Measurements from ENCODE around the gene ARID5B.
A peak's percentile ranks its signal among the peaks of the same experiment; 100 is the strongest.

ARID5B gene

GRCh38 chr10:61936770-61937169 lies 35.3 kb downstream of the ARID5B start:
- TF ChIP-seq CTCF (conservative IDR thresholded peaks at IDR 0.05; ENCODE audit: low read length), result no peak
- no peak overlapping the region for H3K4me3 ChIP-seq (ENCODE audit: low read length)

GRCh38 chr10:61937631-61938351 lies 36.3 kb downstream of the ARID5B start:
- H3K4me3 ChIP-seq (ENCODE audit: low read length), result no peak overlapping the region

More at GRCh38 chr10:61936770-61937169, 35.3 kb downstream of the ARID5B start:
- no peak for DNase-seq (ENCODE audit: low read depth)

GRCh38 chr10:61939902-61940301 lies 38.4 kb downstream of the ARID5B start:
- TF ChIP-seq CTCF (conservative IDR thresholded peaks at IDR 0.05; ENCODE audit: low read length), result no peak
- no peak overlapping the region for H3K4me3 ChIP-seq (ENCODE audit: low read length)
- DNase-seq (ENCODE audit: low read depth), result no peak

More at GRCh38 chr10:61937631-61938351, 36.3 kb downstream of the ARID5B start:
- peak; percentile 58 for DNase-seq (ENCODE audit: low read depth)
- no peak for TF ChIP-seq CTCF (conservative IDR thresholded peaks at IDR 0.05; ENCODE audit: low read length)

GRCh38 chr10:61941202-61941681 lies 39.7 kb downstream of the ARID5B start:
- TF ChIP-seq CTCF (conservative IDR thresholded peaks at IDR 0.05; ENCODE audit: low read length), result no peak
- H3K4me3 ChIP-seq (ENCODE audit: low read length), result no peak overlapping the region
- DNase-seq (ENCODE audit: low read depth), result no peak

GRCh38 chr10:61942604-61943461 lies 41.3 kb downstream of the ARID5B start:
- TF ChIP-seq CTCF (conservative IDR thresholded peaks at IDR 0.05; ENCODE audit: low read length), result no peak

GRCh38 chr10:61943674-61944378 lies 42.3 kb downstream of the ARID5B start:
- H3K4me3 ChIP-seq (ENCODE audit: low read length), result no peak overlapping the region
- TF ChIP-seq CTCF (conservative IDR thresholded peaks at IDR 0.05; ENCODE audit: low read length), result peak; percentile 37
- DNase-seq (ENCODE audit: low read depth), result peak; percentile 71

More at GRCh38 chr10:61942604-61943461, 41.3 kb downstream of the ARID5B start:
- no peak overlapping the region for H3K4me3 ChIP-seq (ENCODE audit: low read length)
- peak; percentile 73 for DNase-seq (ENCODE audit: low read depth)
